K562 (cell line): ENCODE data around the gene TMA7B. TPM values are rescaled to one million over a fixed set of nuclear protein-coding genes. Genes with fewer than 3 reads are reported as not detected.

ENCODE experiments used
- ADNP ChIP-seq: fragments of 200-800 bp; sonication (Bioruptor generic); IDR thresholded peaks from 2 replicates; pipeline ENCODE4 v1.6.1; 2016; ENCODE audit warnings: missing genetic modification characterization, missing compliant biosample characterization
- CHD1 ChIP-seq: fragments of 200-600 bp; sonication (generic); IDR thresholded peaks from one replicate; pipeline ENCODE4 v1.6.1; 2012; ENCODE audit warnings: mild to moderate bottlenecking, moderate library complexity, low read length, inconsistent platforms
- CREBBP ChIP-seq: IDR thresholded peaks from one replicate; pipeline ENCODE4 v1.6.1; 2012; ENCODE audit warnings: low read depth, mild to moderate bottlenecking, control low read depth, inconsistent platforms, low read length
- DDX20 ChIP-seq: fragments of 450-650 bp; IDR thresholded peaks from 2 replicates; pipeline ENCODE4 v1.6.1; 2016; ENCODE audit warnings: missing genetic modification characterization, low read depth, mild to moderate bottlenecking, missing compliant biosample characterization, moderate library complexity
- EGR1 ChIP-seq: fragments of 450-650 bp; conservative IDR thresholded peaks from 2 replicates; pipeline ENCODE4 v1.6.1; 2017; ENCODE audit warnings: mild to moderate bottlenecking
- ETV6 ChIP-seq, 3 experiments: fragments of 150-350 bp in 1 of 3; sonication (generic) in 1 of 3; formaldehyde crosslinking in 1 of 3; IDR thresholded peaks; 2 replicates each; pipeline versions ENCODE4 v1.6.1 to v1.8.0; 2014 to 2022; ENCODE audit warnings: borderline replicate concordance in 2 of 3, low read depth in 2 of 3, antibody characterized with exemption in 1 of 3, low read length in 1 of 3, mild to moderate bottlenecking in 1 of 3, missing genetic modification reagents in 1 of 3
- EZH2 ChIP-seq: IDR thresholded peaks from 2 replicates; pipeline ENCODE4 v1.6.1; 2012; ENCODE audit warnings: low read depth, mild to moderate bottlenecking, inconsistent platforms, low read length, borderline replicate concordance
- HLTF ChIP-seq: fragments of 450-650 bp; IDR thresholded peaks from 2 replicates; pipeline ENCODE4 v1.6.1; 2016
- JUN ChIP-seq, 2 experiments: sonication (generic) in 1 of 2; formaldehyde crosslinking in 1 of 2; IDR thresholded peaks; 2 replicates each; pipeline versions ENCODE4 v1.6.1 to v1.8.0; 2012 to 2022; ENCODE audit warnings: borderline replicate concordance in 2 of 2, mild to moderate bottlenecking in 2 of 2, improper control_type of control experiment in 1 of 2, low read depth in 1 of 2, low read length in 1 of 2, missing genetic modification reagents in 1 of 2
- KDM4B ChIP-seq, 2 experiments: fragments of 450-650 bp in 1 of 2; sonication (generic) in 1 of 2; IDR thresholded peaks; 2 replicates each; pipeline ENCODE4 v1.6.1; 2016 to 2017; ENCODE audit warnings: borderline replicate concordance in 2 of 2, antibody characterized with exemption in 1 of 2, low read depth in 1 of 2, mild to moderate bottlenecking in 1 of 2
- MAX ChIP-seq: sonication (generic); formaldehyde crosslinking; IDR thresholded peaks from 2 replicates; pipeline ENCODE4 v1.9.0; 2022; ENCODE audit warnings: mild to moderate bottlenecking, missing genetic modification reagents
- MXD1 ChIP-seq: fragments of 250-450 bp; sonication (Bioruptor Pico); IDR thresholded peaks from 2 replicates; pipeline ENCODE4 v1.8.0; 2021; ENCODE audit warnings: borderline replicate concordance, mild to moderate bottlenecking, moderate library complexity; ENCODE audit not compliant: poor library complexity, severe bottlenecking
- POLR3A ChIP-seq: IDR thresholded peaks from 2 replicates; pipeline ENCODE4 v1.6.1; 2011; ENCODE audit warnings: borderline replicate concordance, mild to moderate bottlenecking, moderate library complexity; ENCODE audit not compliant: insufficient read length, insufficient read depth; ENCODE audit errors: extremely low read depth
- RNF2 ChIP-seq: sonication (generic); IDR thresholded peaks from 2 replicates; pipeline ENCODE4 v1.6.1; 2016
- SETDB1 ChIP-seq: IDR thresholded peaks from one replicate; pipeline ENCODE4 v1.6.1; 2012; ENCODE audit warnings: low read length, control low read depth, inconsistent platforms
- SLC30A9 ChIP-seq: fragments of 250-450 bp; sonication (Bioruptor Pico); IDR thresholded peaks from 2 replicates; pipeline ENCODE4 v1.8.0; 2022; ENCODE audit warnings: mild to moderate bottlenecking, moderate library complexity
- SMARCE1 ChIP-seq: fragments of 450-650 bp; IDR thresholded peaks from 2 replicates; pipeline ENCODE4 v1.7.1; 2016; ENCODE audit warnings: mild to moderate bottlenecking
- TAF7 ChIP-seq: fragments of 450-650 bp; IDR thresholded peaks from 2 replicates; pipeline ENCODE4 v1.6.1; 2016; ENCODE audit warnings: missing genetic modification characterization, missing compliant biosample characterization
- TCF7L2 ChIP-seq: fragments of 150-350 bp; IDR thresholded peaks from 2 replicates; pipeline ENCODE4 v1.6.1; 2016; ENCODE audit warnings: low read depth, mild to moderate bottlenecking, low read length, moderate library complexity
- TEAD4 ChIP-seq, 2 experiments: sonication (generic) in 1 of 2; formaldehyde crosslinking in 1 of 2; IDR thresholded peaks; 2 replicates each; pipeline versions ENCODE4 v1.6.1 to v1.8.0; 2012 to 2022; ENCODE audit warnings: borderline replicate concordance in 1 of 2, inconsistent platforms in 1 of 2, low read length in 1 of 2, mild to moderate bottlenecking in 1 of 2, missing genetic modification reagents in 1 of 2
- TRIM24 ChIP-seq, 2 experiments: fragments of 450-650 bp; IDR thresholded peaks; 2 replicates each; pipeline ENCODE4 v1.6.1; 2016
- ZNF121 ChIP-seq: sonication (generic); formaldehyde crosslinking; conservative IDR thresholded peaks from 2 replicates; pipeline ENCODE4 v1.8.0; 2022; ENCODE audit warnings: missing genetic modification reagents
- polyA plus RNA-seq, 8 experiments: library from polyadenylated mRNA; depleted of rRNA in 4 of 8; stranded (reverse) in 5 of 8; unstranded in 3 of 8; fragments of >200 nt; fragmentation: Nextera tagmentation in 2 of 8; fragmentation: Illumina TruSeq in 1 of 8; extraction: Ambion mirVana in 2 of 8; extraction: Trizol in 1 of 8; gene quantifications; 2 replicates each; pipeline versions ENCODE4 v1.2.1 to v1.2.3, GENCODE V29; 2011 to 2014; ENCODE audit warnings: inconsistent platforms in 1 of 8, missing spikeins in 1 of 8
- total RNA-seq, 7 experiments: library from RNA; depleted of rRNA in 6 of 7; stranded (reverse); fragments of >200 nt in 6 of 7; fragmentation: Illumina TruSeq in 2 of 7; extraction: Trizol in 2 of 7; gene quantifications; 2 replicates each; pipeline versions ENCODE4 v1.2.1 to v1.2.3, GENCODE V29; 2011 to 2021; ENCODE audit warnings: low replicate concordance in 1 of 7
- TF ChIP-seq, protein P1 (sequence below): fragments of 250-450 bp; sonication (Bioruptor Pico); IDR thresholded peaks from 2 replicates; pipeline ENCODE4 v1.5.0; 2021
- TF ChIP-seq, protein P2 (sequence below): fragments of 200-800 bp; sonication (Bioruptor generic); IDR thresholded peaks from 2 replicates; pipeline ENCODE4 v1.6.1; 2017; ENCODE audit warnings: missing genetic modification characterization, missing compliant biosample characterization

Gene TMA7B
- total and polyA plus RNA-seq, 9 of the 15 experiments (the other 6 are each of a cell fraction or from before 2014, with no cell fraction given) = 5.6 to 14.2 (median 11.8) TPM

- TF ChIP-seq, protein P1, sequence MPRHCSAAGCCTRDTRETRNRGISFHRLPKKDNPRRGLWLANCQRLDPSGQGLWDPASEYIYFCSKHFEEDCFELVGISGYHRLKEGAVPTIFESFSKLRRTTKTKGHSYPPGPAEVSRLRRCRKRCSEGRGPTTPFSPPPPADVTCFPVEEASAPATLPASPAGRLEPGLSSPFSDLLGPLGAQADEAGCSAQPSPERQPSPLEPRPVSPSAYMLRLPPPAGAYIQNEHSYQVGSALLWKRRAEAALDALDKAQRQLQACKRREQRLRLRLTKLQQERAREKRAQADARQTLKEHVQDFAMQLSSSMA (CRISPR knock-in tag) = no peak
- TF ChIP-seq RNF2 (peak; percentile 88; the same call in 1 of the 2 replicates), TCF7L2 (no peak), MAX (no peak), TAF7 (tag) (no peak), MXD1 (no peak), ADNP (tag) (peak; percentile 50; the same call in 1 of the 2 replicates), SETDB1 (no peak), TEAD4 (IDR thresholded peaks at IDR 0.05; ENCODE audit: low read length) (peak; percentile 94), TEAD4 (CRISPR knock-in tag; IDR thresholded peaks at IDR 0.05; ENCODE audit: borderline replicate concordance) (no peak), POLR3A (no peak), TRIM24 (IDR thresholded peaks at IDR 0.05) (peak in 1 of 2 experiments; percentile 72; a peak in 2 of 4 replicates), KDM4B (IDR thresholded peaks at IDR 0.05; ENCODE audit: borderline replicate concordance in 2 of 2, low read depth in 1 of 2) (no peak), DDX20 (no peak), EZH2 (no peak), EGR1 (no peak), JUN (IDR thresholded peaks at IDR 0.05; ENCODE audit: borderline replicate concordance, low read depth, low read length) (peak; percentile 49), JUN (CRISPR knock-in tag; IDR thresholded peaks at IDR 0.05; ENCODE audit: borderline replicate concordance) (no peak), HLTF (no peak), SLC30A9 (CRISPR knock-in tag) (no peak), ETV6 (IDR thresholded peaks at IDR 0.05; ENCODE audit: borderline replicate concordance in 1 of 2, low read depth in 2 of 2, low read length in 1 of 2) (0 out of 4 replicates have a peak, but pooled peaks of 1 of the 2 experiments have one; percentile 33), ETV6 (CRISPR knock-in tag; IDR thresholded peaks at IDR 0.05; ENCODE audit: borderline replicate concordance) (no peak), CHD1 (no peak), CREBBP (no peak), ZNF121 (CRISPR knock-in tag) (no peak), SMARCE1 (peak; percentile 96)
- TF ChIP-seq, protein P2, sequence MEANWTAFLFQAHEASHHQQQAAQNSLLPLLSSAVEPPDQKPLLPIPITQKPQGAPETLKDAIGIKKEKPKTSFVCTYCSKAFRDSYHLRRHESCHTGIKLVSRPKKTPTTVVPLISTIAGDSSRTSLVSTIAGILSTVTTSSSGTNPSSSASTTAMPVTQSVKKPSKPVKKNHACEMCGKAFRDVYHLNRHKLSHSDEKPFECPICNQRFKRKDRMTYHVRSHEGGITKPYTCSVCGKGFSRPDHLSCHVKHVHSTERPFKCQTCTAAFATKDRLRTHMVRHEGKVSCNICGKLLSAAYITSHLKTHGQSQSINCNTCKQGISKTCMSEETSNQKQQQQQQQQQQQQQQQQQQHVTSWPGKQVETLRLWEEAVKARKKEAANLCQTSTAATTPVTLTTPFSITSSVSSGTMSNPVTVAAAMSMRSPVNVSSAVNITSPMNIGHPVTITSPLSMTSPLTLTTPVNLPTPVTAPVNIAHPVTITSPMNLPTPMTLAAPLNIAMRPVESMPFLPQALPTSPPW (CRISPR knock-in tag) = peak; percentile 54; the same call in 1 of the 2 replicates
Measured at GRCh38 chr22:39920134-39920743, 40.0 kb upstream of the TMA7B start (continued).
